Measurements from ENCODE around the gene BCAR3. TPM values are rescaled to one million over a fixed set of nuclear protein-coding genes. Genes with fewer than 3 reads are reported as not detected.

BCAR3 gene
- total RNA-seq, 2 experiments from 2014 or later, result 0.42 to 0.67 TPM

GRCh38 chr1:93609536-93609935, 72.1 kb downstream of the BCAR3 start:
- H3K4me1 Mint-ChIP-seq, result peaks cover 17% of the 10 kb centered on the region
- H3K27ac Mint-ChIP-seq, result no peak overlapping the region
- no peak overlapping the region for H3K4me3 Mint-ChIP-seq
- CTCF ChIA-PET, result interaction anchor here (1.4 to 2.8 kb wide), 3 partner anchors 11 to 236 kb away, joined by 3 to 11 read pairs (median 5); no protein-coding TSS in a partner anchor
- no peak for DNase-seq
- POLR2A ChIA-PET, result no interaction called here
- no peaks in the 10 kb centered on the region for H3K36me3 Mint-ChIP-seq (ENCODE audit: low read depth)
- H3K27me3 Mint-ChIP-seq, result no peaks in the 10 kb centered on the region
- H3K9me3 Mint-ChIP-seq, result no peaks in the 10 kb centered on the region

DNA sequence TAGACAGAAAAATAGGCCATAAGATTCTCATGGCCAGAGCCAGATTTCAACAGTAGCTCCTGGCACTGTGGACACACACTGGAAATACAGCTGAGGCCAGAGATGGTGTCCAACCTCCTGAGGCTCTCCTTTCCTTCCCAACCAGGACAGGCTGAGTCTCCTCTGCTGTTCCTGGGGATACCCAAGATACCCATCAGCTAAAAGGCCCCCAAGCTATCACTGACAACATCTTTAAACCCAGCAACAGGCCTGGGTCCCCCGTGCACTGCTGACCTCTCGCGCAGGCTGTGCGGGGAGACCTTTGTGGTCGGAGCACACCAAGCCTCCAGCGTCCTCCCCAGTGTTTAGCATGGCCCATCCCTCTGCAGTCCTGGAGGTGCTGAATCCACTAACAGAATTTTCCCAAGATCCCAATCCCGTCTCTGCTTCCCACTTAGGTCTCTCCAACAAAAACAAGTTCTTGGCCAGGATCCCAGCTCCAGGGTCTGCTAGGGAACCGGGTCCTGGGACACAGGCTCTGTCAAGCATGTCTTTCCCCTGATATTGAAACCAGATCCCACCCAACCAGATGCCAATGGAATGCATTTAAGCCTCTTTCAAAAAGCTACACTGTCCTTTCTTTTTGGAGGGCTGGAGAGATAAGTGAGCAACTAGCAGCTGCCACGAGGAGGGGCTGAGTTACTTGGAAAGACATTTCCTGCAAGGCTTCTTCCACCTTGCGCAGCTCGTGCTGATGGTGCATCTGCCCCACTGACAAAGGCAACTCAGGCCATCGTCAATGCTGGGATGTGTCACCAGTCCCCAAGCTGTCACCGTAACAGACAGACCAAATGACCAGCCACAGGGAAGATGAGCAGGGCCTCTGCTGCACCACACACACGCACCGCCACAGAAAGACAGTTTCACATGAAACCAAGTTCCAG, 73.2 kb downstream of the BCAR3 start:
- peaks cover 5% of the 10 kb centered on the region for H3K27me3 Mint-ChIP-seq
- H3K4me3 Mint-ChIP-seq, result no peak overlapping the region
- H3K4me1 Mint-ChIP-seq, result peaks cover 17% of the 10 kb centered on the region
- no peak overlapping the region for H3K27ac Mint-ChIP-seq
- POLR2A ChIA-PET, result interaction anchor here (0.6 kb wide), 1 partner anchor 28 kb away, joined by 7 read pairs; no protein-coding TSS in a partner anchor
- no peaks in the 10 kb centered on the region for H3K36me3 Mint-ChIP-seq (ENCODE audit: low read depth)
- CTCF ChIA-PET, result interaction anchor here (0.9 to 2.8 kb wide), 5 partner anchors 12 to 237 kb away, joined by 3 to 11 read pairs (median 5); no protein-coding TSS in a partner anchor
- DNase-seq, result no peak
- no peaks in the 10 kb centered on the region for H3K9me3 Mint-ChIP-seq

DNA sequence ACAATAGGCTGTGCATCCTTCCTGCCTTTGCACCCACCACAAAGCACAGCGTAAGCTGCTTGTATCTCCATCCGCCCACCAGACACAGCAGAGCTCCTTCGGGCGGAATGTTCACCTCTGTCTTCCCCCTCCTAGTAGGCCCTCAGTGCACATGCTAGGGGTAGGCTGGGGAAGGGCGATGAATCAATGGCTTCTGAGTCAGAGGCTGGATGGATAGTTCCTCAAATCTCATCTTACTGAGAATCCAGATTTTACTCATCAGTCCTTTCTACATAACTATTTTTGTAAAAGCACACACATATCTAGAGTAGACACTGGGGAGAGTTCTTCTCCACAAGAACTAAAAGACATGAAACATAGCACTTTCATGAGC, 73.8 kb downstream of the BCAR3 start:
- H3K27ac Mint-ChIP-seq, result no peak overlapping the region
- no peak overlapping the region for H3K4me3 Mint-ChIP-seq
- H3K27me3 Mint-ChIP-seq, result peaks cover 5% of the 10 kb centered on the region
- H3K9me3 Mint-ChIP-seq, result no peaks in the 10 kb centered on the region
- ChIA-PET POLR2A (no interaction called here), CTCF (interaction anchor here (1.0 to 2.8 kb wide), 5 partner anchors 9 to 238 kb away, joined by 4 to 11 read pairs (median 5); no protein-coding TSS in a partner anchor)
- DNase-seq, result no peak
- peaks cover 17% of the 10 kb centered on the region for H3K4me1 Mint-ChIP-seq
- no peaks in the 10 kb centered on the region for H3K36me3 Mint-ChIP-seq (ENCODE audit: low read depth)

DNA sequence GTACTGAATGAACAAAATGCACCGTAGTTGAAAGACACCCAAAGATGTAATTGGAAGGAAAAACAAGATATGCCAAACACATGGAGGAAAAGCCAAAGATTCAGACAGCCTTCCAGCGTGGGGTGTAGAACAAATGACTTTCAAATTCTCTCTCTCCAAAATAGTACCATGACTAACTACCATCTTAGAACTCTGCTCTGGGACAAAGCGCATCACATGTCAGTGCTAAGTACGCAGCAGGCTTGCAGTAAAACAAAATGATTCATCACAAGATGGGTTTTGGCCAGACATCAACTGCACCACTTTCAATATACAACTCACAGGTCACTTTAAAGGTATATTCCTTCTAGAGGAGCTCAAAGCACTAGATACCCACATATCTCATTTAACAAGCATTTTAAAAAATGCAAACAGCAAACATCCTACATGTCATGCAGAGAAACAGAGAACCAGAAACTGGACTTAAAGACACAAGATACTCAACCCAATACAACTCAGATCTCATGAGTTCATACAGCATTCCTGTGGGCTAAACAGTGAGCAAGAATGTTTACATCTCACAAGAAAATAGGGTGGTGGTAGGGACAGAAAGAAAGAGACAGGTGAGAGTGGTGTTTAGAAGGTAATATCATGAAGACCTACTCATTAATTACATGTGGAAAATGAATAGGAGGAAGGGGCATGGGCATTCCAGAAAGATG, 75.7 kb downstream of the BCAR3 start:
- Mint-ChIP-seq H3K9me3 (no peaks in the 10 kb centered on the region), H3K27me3 (peaks cover 9% of the 10 kb centered on the region), H3K4me3 (no peak overlapping the region), H3K36me3 (ENCODE audit: low read depth) (no peaks in the 10 kb centered on the region), H3K4me1 (peaks cover 17% of the 10 kb centered on the region), H3K27ac (no peak overlapping the region)
- ChIA-PET CTCF (no interaction called here), POLR2A (no interaction called here)
- no peak for DNase-seq

DNA sequence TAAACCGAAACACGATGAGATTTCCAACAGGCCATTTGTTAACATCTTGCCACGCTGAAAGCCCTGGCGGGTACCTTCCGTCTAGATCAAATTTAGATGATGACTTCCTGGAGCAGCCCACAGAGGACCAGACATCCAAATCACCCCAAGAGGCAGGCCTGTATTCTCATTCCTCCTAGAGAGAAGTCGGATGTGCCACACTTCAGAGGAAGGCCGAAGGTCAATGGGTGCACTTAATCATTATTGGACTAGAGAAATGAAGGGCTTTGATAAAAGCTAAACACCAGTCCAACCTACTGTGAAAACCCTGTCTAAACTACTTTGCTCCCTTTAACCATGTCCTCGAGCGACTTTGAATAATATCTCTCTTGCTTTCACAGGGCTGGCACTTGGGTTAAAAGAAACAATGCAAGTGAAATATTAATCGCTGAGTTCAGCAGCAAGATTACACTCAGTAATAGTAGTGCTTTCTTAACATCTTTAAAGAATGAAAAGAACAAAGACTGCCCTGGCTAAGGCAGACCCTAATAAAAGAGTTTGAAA, 76.5 kb downstream of the BCAR3 start:
- CTCF ChIA-PET, result no interaction called here
- POLR2A ChIA-PET, result no interaction called here
- Mint-ChIP-seq H3K9me3 (no peaks in the 10 kb centered on the region), H3K27me3 (peaks cover 9% of the 10 kb centered on the region), H3K4me3 (no peak overlapping the region), H3K27ac (no peak overlapping the region), H3K4me1 (peaks cover 17% of the 10 kb centered on the region), H3K36me3 (ENCODE audit: low read depth) (no peaks in the 10 kb centered on the region)
- DNase-seq, result no peak

DNA sequence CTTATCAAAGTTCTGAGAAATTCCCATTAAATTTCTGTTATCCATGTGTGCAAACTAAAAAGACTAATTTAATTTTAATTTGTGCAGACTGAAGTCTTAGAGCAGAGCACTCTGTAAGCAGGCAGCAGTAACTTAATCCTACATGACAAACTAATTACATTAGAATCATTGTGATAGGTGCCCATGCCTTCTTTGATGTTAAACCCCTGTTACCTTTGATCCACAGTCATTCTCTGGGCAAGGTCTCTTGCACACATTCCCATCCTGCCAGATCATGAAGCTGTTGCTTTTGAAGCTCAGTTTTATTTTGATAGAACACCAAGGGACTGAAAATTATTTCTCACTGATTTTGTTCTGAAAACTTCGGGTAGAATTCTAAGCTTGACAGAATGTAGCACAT, 77.2 kb downstream of the BCAR3 start:
- Mint-ChIP-seq H3K9me3 (no peaks in the 10 kb centered on the region), H3K36me3 (ENCODE audit: low read depth) (no peaks in the 10 kb centered on the region), H3K4me3 (no peak overlapping the region), H3K27ac (no peak overlapping the region), H3K27me3 (peaks cover 9% of the 10 kb centered on the region), H3K4me1 (peaks cover 17% of the 10 kb centered on the region)
- POLR2A ChIA-PET, result no interaction called here
- CTCF ChIA-PET, result no interaction called here
- no peak for DNase-seq

DNA sequence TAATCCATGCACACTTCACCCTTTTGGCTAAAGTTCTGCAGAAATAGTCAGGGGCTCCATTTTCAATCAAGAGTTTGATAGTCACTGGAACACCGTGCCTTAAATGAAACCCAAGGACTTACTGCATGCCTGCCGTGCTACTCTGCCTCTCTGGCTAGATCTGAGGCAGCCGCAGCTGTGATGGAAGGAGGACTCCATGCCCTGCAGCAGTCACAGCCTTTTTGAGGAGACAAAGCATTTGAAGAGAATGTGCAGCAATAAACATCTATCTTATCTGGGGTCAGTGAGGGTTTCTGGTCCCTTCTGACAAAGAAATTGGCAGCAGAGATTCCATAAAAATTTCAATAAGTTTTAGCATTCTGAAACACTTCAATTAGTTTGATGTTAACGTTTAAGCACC, 78.0 kb downstream of the BCAR3 start:
- Mint-ChIP-seq H3K36me3 (ENCODE audit: low read depth) (no peaks in the 10 kb centered on the region), H3K4me3 (no peak overlapping the region), H3K4me1 (peaks cover 13% of the 10 kb centered on the region), H3K27me3 (peaks cover 9% of the 10 kb centered on the region), H3K27ac (no peak overlapping the region), H3K9me3 (no peaks in the 10 kb centered on the region)
- DNase-seq, result no peak
- CTCF ChIA-PET, result no interaction called here
- POLR2A ChIA-PET, result no interaction called here

- H3K9me3 Mint-ChIP-seq, result no peaks in the 10 kb centered on the region
- peaks cover 9% of the 10 kb centered on the region for H3K4me1 Mint-ChIP-seq
- peaks cover 9% of the 10 kb centered on the region for H3K27me3 Mint-ChIP-seq
- no peaks in the 10 kb centered on the region for H3K36me3 Mint-ChIP-seq (ENCODE audit: low read depth)
- CTCF ChIA-PET, result no interaction called here
- POLR2A ChIA-PET, result no interaction called here
- no peak overlapping the region for H3K4me3 Mint-ChIP-seq
- H3K27ac Mint-ChIP-seq, result no peak overlapping the region
- DNase-seq, result no peak
Measured at GRCh38 chr1:93603106-93603505, 78.5 kb downstream of the BCAR3 start.

DNA sequence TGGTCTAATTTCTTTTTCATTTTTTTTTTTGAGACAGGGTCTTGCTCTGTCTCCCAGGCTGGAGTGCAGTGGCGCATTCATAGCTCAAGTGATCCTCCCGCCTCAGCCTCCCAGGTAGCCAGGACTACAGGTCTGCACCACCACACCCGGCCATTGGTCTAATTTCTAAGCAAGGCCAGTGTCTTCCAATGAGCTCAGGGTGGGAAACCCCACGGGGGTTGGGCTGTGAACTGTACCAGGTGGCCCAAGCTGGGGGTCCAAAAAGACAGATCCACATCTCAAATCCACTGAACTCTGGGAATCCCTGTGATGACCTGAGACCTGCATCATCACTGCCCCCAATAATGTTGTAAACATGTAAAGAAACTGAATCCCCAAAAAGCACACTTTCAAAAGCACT, 79.5 kb downstream of the BCAR3 start:
- Mint-ChIP-seq H3K27me3 (peaks cover 9% of the 10 kb centered on the region), H3K4me1 (peaks cover 2% of the 10 kb centered on the region), H3K27ac (no peak overlapping the region), H3K4me3 (no peak overlapping the region), H3K36me3 (ENCODE audit: low read depth) (no peaks in the 10 kb centered on the region), H3K9me3 (no peaks in the 10 kb centered on the region)
- POLR2A ChIA-PET, result no interaction called here
- CTCF ChIA-PET, result no interaction called here
- no peak for DNase-seq

DNA sequence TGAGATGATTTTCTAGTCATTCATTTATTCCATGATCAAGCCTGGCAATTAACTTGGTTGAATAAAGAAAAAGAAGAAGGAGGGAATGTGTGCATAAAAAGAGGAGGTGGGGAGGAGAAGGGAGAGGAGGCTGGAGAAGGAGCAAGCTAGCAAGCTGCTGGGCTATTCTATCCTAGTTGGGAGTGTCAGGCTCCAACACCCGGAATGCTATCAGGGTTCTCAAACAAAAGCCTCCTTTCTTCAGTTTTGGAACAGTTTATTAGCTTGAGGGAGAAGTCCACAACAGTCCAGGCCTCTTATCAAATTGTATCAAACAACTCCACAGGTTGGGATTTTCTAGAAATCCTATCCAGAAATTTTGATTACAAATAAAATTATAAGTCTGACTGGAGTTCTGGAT, 80.0 kb downstream of the BCAR3 start:
- Mint-ChIP-seq H3K27ac (no peak overlapping the region), H3K4me1 (peaks cover 2% of the 10 kb centered on the region), H3K27me3 (peaks cover 12% of the 10 kb centered on the region), H3K4me3 (no peak overlapping the region), H3K9me3 (no peaks in the 10 kb centered on the region), H3K36me3 (ENCODE audit: low read depth) (no peaks in the 10 kb centered on the region)
- no peak for DNase-seq
- POLR2A ChIA-PET, result no interaction called here
- CTCF ChIA-PET, result no interaction called here

GRCh38 chr1:93600663-93601062, 81.0 kb downstream of the BCAR3 start:
- no peak overlapping the region for H3K4me3 Mint-ChIP-seq
- no peaks in the 10 kb centered on the region for H3K9me3 Mint-ChIP-seq

GRCh38 chr1:93599479-93599878, 82.2 kb downstream of the BCAR3 start:
- peaks cover 21% of the 10 kb centered on the region for H3K27me3 Mint-ChIP-seq
- no peaks in the 10 kb centered on the region for H3K9me3 Mint-ChIP-seq
- DNase-seq, result no peak
- H3K4me1 Mint-ChIP-seq, result no peaks in the 10 kb centered on the region
- POLR2A ChIA-PET, result no interaction called here
- CTCF ChIA-PET, result no interaction called here
- H3K4me3 Mint-ChIP-seq, result no peak overlapping the region
- no peak overlapping the region for H3K27ac Mint-ChIP-seq
- H3K36me3 Mint-ChIP-seq (ENCODE audit: low read depth), result no peaks in the 10 kb centered on the region

More at GRCh38 chr1:93600663-93601062, 81.0 kb downstream of the BCAR3 start:
- no peak overlapping the region for H3K27ac Mint-ChIP-seq
- H3K36me3 Mint-ChIP-seq (ENCODE audit: low read depth), result no peaks in the 10 kb centered on the region
- DNase-seq, result no peak
- peaks cover 19% of the 10 kb centered on the region for H3K27me3 Mint-ChIP-seq
- POLR2A ChIA-PET, result no interaction called here
- H3K4me1 Mint-ChIP-seq, result no peaks in the 10 kb centered on the region
- CTCF ChIA-PET, result no interaction called here

- CTCF ChIA-PET, result no interaction called here
- Mint-ChIP-seq H3K4me3 (no peak overlapping the region), H3K36me3 (ENCODE audit: low read depth) (no peaks in the 10 kb centered on the region), H3K4me1 (no peaks in the 10 kb centered on the region), H3K27me3 (peaks cover 20% of the 10 kb centered on the region), H3K9me3 (no peaks in the 10 kb centered on the region), H3K27ac (no peak overlapping the region)
- no peak for DNase-seq
- POLR2A ChIA-PET, result no interaction called here
Measured at GRCh38 chr1:93598861-93599439, 82.7 kb downstream of the BCAR3 start.

All from activated CD4-positive, alpha-beta T cell treated with anti-CD3 and anti-CD28 coated beads, Interleukin-2, amount 10 ng/mL, durations not matched to agents 7 days and 5 days (primary cell).